ENCODE data around the gene SUMO3. TPM values are rescaled to one million over a fixed set of nuclear protein-coding genes. Genes with fewer than 3 reads are reported as not detected.
"Not testable (repeated sequence)": the region's sequence is repeated elsewhere in the genome, so short reads cannot be mapped to it uniquely, and the experiment has no call there.

Gene SUMO3
- total RNA-seq, 1 donor from 2014 or later: 90.0 TPM

GRCh38 chr21:44832516-44833255, 14.8 kb upstream of the SUMO3 start:
- intact Hi-C loops (cut with micrococcal nuclease): not testable (repeated sequence)

GRCh38 chr21:44831227-44831860, 13.5 kb upstream of the SUMO3 start:
- intact Hi-C loops (cut with micrococcal nuclease): no loop called here

- intact Hi-C loops (cut with micrococcal nuclease): no loop called here
Measured at GRCh38 chr21:44829507-44830092, 11.7 kb upstream of the SUMO3 start.

- intact Hi-C loops (cut with micrococcal nuclease): no loop called here
Measured at GRCh38 chr21:44828362-44829056, 10.6 kb upstream of the SUMO3 start.

DNA sequence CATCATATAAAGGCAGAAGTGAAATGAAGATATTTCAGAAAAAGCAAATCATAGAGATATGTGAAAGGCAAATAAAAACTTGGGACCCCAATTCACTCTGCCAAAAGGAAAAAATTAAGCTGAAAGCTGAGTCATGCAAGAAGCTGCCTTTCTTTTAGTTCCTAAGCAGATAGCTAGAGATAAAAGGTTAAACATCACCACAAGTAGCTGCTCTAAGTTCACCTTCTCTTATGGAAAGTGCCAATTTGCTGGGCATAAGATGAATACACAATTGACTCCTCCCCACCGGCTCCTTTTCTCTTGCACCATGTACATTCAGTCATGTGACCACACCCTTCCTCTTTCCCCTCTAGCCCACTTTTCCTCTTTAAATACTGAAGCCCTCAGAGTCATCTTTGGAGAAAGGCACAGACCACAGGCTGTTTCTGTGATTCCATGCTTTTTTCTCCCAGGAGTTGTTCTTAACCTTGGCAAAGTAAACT, 5.4 kb upstream of the SUMO3 start:
- intact Hi-C loops (cut with micrococcal nuclease): no loop called here

GRCh38 chr21:44822484-44823178, 4.8 kb upstream of the SUMO3 start:
- intact Hi-C loops (cut with micrococcal nuclease): no loop called here

- intact Hi-C loops (cut with micrococcal nuclease): no loop called here
Measured at GRCh38 chr21:44820851-44821250, 3.0 kb upstream of the SUMO3 start.

- intact Hi-C loops (cut with micrococcal nuclease): loop anchor here (5.0 kb wide), 2 partner anchors 253 to 773 kb away; partner anchors contain the start of gene ADARB1
Measured at GRCh38 chr21:44819283-44820243, 1.7 kb upstream of the SUMO3 start.

GRCh38 chr21:44818640-44819011, 764 bp upstream of the SUMO3 start:
- intact Hi-C loops (cut with micrococcal nuclease): loop anchor here (1.0 to 5.0 kb wide), 4 partner anchors 27 to 774 kb away; partner anchors contain the start of genes ADARB1 and CFAP410

DNA sequence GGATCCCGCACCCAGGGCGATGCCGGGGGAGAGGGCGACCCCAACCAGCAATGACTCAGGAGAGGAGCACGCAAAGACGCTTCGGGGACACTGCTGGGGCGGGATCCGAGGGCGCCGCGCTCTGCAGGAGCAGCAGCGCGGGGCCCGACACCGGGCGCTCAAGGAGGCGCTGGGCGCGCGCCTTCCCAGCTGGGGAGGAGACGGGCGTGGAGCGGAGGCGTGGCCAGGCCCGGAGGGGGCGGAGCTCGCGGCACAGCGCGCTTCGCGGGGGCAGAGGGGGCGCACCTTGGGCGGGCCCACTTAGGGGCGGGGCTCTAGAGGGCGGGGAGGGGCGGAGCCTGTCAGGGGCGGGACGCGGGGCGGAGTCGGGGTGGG, 369 bp downstream of the SUMO3 start:
- intact Hi-C loops (cut with micrococcal nuclease): loop anchor here (1.0 to 5.0 kb wide), 6 partner anchors 16 to 775 kb away; partner anchors contain the start of genes ADARB1, LRRC3 and UBE2G2

- intact Hi-C loops (cut with micrococcal nuclease): loop anchor here (1.0 to 5.0 kb wide), 6 partner anchors 16 to 775 kb away; partner anchors contain the start of genes ADARB1, LRRC3 and UBE2G2
Measured at GRCh38 chr21:44816761-44817505, 929 bp downstream of the SUMO3 start.

- intact Hi-C loops (cut with micrococcal nuclease): loop anchor here (5.0 kb wide), 2 partner anchors 256 to 776 kb away; partner anchors contain the start of gene ADARB1
Measured at GRCh38 chr21:44815852-44816628, 1.8 kb downstream of the SUMO3 start.

DNA sequence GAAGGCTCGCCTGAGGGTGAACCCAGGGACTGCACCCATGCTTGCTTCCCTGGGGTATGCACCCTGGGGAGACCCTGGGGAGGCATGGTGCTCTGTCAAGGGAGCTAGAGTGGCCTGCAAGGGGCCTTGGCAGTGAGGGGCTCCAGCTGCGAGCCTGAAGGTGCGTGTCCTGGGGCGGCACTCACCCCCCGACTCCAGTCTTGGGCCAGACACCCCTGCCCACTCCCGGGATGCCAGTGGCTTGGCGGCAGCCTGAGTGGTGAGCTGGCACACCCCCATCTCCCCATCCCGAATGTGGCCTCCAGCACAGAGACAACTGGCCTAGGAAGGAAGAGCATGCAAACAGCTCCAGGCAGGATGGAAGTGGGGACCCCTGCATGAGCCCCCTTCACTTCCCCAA, 2.6 kb downstream of the SUMO3 start:
- intact Hi-C loops (cut with micrococcal nuclease): loop anchor here (5.0 kb wide), 2 partner anchors 257 to 777 kb away; partner anchors contain the start of gene ADARB1

GRCh38 chr21:44814498-44815023, 3.3 kb downstream of the SUMO3 start:
- intact Hi-C loops (cut with micrococcal nuclease): loop anchor here (5.0 kb wide), 2 partner anchors 258 to 778 kb away; partner anchors contain the start of gene ADARB1

- intact Hi-C loops (cut with micrococcal nuclease): no loop called here
Measured at GRCh38 chr21:44813727-44814126, 4.1 kb downstream of the SUMO3 start.

DNA sequence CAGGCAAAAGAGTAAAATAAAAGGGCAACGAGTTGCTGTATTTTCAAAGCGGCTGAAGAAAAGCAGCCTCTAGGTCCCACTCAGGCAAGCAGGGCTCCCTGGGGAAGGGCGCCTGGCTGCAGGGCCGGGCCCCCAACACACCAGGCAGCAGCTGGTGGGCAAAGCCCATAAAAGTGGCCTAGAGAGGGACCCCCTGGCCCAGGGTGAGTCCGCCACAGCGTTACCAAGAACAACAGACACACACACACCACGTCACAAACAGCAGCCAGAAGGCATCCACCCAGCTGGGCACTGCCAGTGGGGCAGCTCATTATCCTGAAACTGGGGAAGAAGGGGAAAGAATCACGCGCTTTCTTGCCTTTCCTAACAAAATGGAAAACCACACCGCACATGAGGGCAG, 4.7 kb downstream of the SUMO3 start:
- intact Hi-C loops (cut with micrococcal nuclease): no loop called here

DNA sequence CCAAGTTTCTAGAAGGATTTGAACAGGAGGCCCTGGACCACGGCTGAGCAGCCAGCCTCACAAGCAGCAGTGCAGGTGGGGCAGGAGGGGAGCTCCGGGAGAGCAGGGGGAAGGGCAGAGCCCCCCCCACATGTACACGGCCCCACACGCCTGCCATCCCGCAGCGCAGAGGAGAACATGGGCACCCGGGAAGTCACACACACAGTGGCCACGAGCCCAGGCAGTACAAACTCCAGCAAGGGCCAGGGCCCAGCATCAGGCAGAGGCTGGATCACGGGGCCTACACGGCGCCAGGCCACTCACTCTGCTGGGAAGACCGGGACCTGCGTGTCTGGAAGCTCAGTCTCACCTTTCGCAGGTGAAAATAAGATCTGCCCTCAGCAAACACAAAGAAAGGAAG, 5.2 kb downstream of the SUMO3 start:
- intact Hi-C loops (cut with micrococcal nuclease): no loop called here

GRCh38 chr21:44810779-44811178, 7.1 kb downstream of the SUMO3 start:
- intact Hi-C loops (cut with micrococcal nuclease): no loop called here

Measured in T-helper 1 cell treated with Interleukin-12 subunit alpha and Interleukin-12 subunit beta and Interleukin-4 antibody, amounts not matched to agents 30 ng/mL and 1 ng/mL, for 36 hours (primary cell).